ENCODE results near the gene CAMK2B.

GRCh38 chr7:44368885-44369284, 43.5 kb upstream of the CAMK2B start:
- no peak for TF ChIP-seq EZH2 (IDR thresholded peaks at IDR 0.05; ENCODE audit: low read length)
- no peak for TF ChIP-seq CTCF (optimal IDR thresholded peaks at IDR 0.05 in 1 of 3, IDR thresholded peaks at IDR 0.05 in 1 of 3, conservative IDR thresholded peaks at IDR 0.05 in 1 of 3; ENCODE audit: extremely low read depth in 1 of 3, insufficient read depth in 2 of 3, low read length in 3 of 3)
